ENCODE measurements around the gene DHRSX.
"Not testable (repeated sequence)": the region's sequence is repeated elsewhere in the genome, so short reads cannot be mapped to it uniquely, and the experiment has no call there.

DHRSX gene

GRCh38 chrX:2500803-2501558 is at the start of gene DHRSX, which contains the start of gene ZBED1:
Gene DHRSX, minus strand, starts transcription at chrX:2500976. Its CDS starts 51 bp downstream, at chrX:2500925.
Gene ZBED1, minus strand, starts transcription at chrX:2500976. Its CDS starts 10,257 bp downstream, at chrX:2490719.
- peak; percentile 51 for DNase-seq

DNA sequence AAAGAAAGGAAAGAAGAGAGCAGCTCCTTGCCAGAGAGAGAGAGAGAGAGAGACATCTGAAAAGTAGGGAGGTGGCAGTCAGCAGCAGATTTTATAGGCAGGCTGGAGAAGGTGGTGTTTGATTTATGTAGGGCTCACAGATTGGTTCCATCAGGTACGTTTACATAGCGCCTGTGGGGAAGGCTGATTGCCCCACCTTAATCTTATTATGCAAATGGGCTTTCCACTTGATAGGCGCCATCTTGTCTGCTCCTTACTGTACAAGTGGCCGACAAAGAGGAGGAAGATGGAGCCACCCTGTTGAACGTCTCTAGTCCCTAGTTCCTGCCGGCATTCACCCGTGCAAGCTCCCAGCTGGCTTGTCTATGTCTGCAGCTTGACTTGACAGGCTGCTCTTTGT is 49.1 kb upstream of the DHRSX start:
- DNase-seq: no peak

- DNase-seq: no peak
Measured at GRCh38 chrX:2548711-2549423, 48.1 kb upstream of the DHRSX start.

DNA sequence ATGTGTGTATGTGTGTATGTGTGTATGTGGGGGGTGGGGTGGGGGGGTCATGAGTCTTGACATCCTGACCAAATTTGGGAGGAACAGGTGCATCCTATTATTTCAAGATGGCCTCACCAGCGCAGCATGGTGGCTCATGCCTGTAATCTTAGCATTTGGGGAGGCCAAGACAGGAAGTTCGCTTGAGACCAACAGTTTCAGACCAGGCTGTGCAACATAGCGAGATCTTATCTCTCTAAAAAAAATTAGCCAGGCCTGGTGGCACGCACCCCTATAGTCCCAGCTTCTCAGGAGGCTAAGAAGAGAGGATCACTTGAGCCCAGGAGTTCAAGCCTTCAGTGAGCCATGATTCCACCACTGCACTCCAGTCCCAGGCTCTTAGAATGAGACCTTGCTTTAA is 47.0 kb upstream of the DHRSX start:
- DNase-seq: no peak

DNA sequence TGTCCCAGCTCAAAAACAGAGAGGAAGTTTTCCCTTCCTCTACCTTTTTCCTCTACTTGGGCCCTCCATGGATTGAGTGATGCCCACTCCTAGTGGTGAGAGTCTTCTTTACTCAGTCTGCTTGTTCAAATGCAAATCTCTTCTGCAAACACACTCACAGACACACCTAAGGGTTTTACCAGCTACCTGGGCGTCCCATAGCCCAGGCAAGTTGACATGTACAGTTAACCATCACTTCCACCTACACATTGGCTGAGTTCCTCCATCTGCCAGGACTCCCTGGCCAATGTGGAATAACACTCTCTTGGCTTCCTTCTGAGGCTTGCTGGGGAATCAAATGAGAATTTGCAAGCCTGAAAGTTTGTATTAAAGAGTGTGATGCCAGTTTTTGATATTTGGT is 45.7 kb upstream of the DHRSX start:
- no peak for DNase-seq

- no peak for DNase-seq
Measured at GRCh38 chrX:2545144-2545543, 44.4 kb upstream of the DHRSX start.

DNA sequence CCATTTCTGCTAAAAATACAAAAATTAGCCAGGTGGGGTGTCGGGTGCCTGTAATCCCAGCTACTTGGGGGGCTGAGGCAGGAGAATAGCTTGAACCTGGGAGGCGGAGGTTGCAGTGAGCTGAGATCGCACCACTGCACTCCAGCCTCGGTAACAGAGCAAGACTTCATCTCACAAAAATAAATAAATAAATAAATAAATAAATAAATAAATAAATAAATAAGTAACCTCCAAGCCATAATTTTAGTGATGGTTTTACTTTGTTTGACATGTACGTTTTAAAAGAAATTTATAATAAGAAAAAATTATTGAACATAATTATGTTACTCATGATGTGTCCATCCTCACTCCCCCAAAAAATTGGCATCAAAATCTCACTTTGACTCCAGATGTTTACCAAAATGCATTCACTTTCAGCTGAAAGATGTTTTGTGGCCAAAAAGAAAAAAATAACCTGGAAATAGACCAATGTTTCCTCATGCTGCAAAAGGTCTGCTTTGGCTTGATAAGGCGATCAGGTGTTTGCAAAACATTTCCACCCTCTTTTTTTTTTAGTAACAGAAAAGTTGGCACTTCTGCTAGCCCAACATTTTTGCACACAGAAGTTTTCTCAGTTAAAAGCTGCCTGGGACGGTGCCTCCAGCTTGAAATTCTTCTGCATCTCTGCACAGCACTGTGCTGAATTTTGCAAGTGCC is 42.2 kb upstream of the DHRSX start:
- DNase-seq: no peak

DNA sequence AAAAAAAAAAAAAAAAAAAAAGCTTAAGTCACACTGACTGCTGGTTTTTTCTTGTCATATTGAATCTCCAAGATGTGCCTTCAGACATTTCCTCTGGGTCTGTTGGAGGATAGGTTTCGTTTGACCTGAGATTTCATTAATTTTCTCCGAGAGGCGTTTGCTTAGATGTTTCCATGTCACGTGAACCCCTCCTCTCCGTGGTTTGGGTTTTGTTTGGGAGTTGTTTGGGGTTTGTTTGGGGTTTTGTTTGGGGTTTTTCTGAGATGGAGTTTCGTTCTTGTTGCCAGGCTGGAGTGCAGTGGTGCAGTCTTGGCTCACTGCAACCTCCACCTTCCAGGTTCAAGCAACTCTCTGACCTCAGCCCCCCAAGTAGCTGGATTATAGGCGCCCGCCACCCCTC is 40.8 kb upstream of the DHRSX start:
- no peak for DNase-seq

- no peak for DNase-seq
Measured at GRCh38 chrX:2540426-2540947, 39.7 kb upstream of the DHRSX start.

- DNase-seq: no peak
Measured at GRCh38 chrX:2539586-2539985, 38.8 kb upstream of the DHRSX start.

GRCh38 chrX:2538031-2538757 is 37.4 kb upstream of the DHRSX start:
- DNase-seq: no peak

- DNase-seq: no peak
Measured at GRCh38 chrX:2536974-2537373, 36.2 kb upstream of the DHRSX start.

- DNase-seq: no peak
Measured at GRCh38 chrX:2536141-2536540, 35.4 kb upstream of the DHRSX start.

DNA sequence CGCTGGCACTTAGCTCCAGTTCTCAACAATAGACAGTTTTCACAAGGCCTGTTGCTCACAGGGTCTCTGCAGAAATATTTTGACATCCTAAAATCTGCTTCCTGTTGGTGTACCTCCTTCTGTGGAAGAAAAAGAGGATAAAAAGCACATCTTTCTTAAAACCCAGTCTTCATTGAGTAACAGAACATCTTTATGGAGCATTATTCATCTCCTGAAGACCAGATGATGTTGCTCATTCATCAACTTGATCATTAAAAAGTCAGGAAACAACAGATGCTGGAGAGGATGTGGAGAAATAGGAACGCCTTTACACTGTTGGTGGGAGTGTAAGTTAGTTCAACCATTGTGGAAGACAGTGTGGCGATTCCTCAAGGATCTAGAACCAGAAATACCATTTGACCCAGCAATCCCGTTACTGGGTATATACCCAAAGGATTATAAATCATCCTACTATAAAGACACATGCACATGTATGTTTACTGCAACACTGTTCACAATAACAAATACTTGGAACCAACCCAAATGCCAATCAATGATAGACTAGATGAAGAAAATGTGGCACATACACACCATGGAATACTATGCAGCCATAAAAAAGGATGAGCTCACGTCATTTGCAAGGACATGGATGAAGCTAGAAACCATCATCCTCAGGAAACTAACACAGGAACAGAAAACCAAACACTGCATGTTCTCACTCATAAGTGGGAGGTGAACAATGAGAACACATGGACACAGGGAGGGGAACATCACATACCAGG is 33.7 kb upstream of the DHRSX start:
- DNase-seq: not testable (repeated sequence)

DNA sequence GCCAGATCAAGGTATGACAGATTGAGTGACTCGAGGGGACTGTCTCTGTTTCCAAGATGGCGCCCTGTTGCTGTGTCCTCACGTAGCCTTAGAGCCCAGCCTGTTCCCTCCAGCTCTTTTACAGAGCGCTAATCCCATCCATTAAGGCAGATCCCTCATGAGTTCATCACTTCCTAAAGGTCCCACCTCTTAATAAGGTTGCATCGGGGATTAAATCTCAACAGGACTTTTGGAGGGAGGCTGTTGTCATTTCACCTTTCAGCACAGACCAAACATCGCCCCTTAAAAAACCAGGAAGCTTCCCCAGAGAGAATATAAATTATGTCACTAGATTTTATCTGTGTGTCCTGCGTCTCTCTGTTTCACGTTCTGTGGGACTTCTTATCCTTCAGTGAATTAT is 32.6 kb upstream of the DHRSX start:
- no peak for DNase-seq

DNA sequence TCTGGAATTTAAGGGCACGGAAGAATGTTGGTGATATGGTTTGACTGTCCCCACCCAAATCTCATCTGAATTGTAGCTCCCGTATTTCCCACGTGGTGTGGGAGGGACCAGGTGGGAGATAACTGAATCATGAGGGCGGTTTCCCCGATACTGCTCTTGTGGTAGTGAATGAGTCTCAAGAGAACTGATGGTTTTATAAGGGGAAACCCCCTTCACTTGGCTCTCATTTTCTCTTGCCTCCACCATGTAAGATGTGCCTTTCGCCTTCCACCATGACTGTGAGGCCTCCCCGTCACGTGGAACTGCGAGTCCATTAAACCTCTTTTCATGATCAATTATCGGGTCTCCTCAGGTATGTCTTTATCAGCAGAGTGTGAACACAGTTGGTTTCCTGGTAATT is 25.6 kb upstream of the DHRSX start:
- DNase-seq: no peak

DNA sequence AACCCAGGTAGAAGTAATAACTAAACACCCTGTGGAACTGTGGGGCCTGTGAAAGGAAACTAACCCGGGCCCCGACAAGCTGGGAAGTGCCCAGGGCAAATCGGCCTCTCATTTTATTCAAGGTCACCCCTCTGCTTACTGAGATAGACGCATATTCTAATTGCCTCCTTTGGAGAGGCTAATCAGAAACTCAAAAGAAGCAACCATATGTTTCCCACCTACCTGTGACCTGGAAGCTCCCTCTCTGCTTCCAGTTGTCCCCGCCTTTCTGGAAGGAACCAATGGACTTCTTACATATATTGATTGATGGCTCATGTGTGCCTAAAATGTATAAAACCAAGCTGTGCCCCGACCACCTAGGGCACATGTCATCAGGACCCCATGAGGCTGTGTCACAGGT is 23.1 kb upstream of the DHRSX start:
- no peak for DNase-seq

- DNase-seq: peak; percentile 78
Measured at GRCh38 chrX:2521927-2522386, 21.2 kb upstream of the DHRSX start.

DNA sequence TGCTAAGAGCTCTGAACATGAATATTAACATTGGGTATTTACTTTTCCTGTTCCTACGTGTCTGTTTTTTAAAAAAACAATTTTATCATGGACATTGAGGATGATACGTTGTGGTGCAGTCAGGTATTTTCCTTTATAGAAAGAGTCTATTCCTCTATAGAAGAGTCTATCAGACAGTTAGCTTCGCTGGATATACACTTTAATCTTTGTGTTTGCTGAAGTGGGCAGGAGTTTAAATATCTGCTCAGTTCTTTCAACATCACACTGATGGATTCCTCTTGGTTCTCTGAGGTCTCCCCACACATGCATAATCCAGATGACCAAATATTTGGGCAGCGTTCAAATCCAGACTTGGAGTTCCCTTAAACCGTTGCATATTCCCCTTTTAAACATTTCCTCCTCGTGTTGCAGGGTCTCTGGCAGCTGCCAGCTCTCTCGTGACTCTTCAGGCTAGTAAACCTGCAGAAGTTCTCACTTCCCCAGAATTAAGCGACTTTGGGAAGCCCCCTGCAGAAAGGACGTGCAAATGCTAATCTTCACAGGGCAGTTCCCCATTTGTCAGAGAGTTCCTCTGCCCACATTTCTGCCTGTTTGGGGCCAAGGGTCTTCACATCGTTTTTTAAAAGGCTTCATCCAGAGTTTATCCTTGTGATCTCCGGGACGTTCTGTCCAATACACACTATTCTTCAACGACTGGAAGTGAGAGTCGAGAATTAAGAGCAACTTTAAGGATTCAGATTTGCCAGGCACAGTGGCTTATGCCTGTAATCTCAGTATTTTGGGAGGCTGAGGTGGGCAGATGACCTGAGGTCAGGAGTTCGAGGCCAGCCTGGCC is 20.5 kb upstream of the DHRSX start:
- DNase-seq: peak; percentile 93

- no peak for DNase-seq
Measured at GRCh38 chrX:2520539-2520938, 19.8 kb upstream of the DHRSX start.

- not testable (repeated sequence) for DNase-seq
Measured at GRCh38 chrX:2519638-2520037, 18.9 kb upstream of the DHRSX start.
